Prostate gland (tissue), 2 donors: ENCODE results near the gene CDKN2A. TPM values are rescaled to one million over a fixed set of nuclear protein-coding genes. Genes with fewer than 3 reads are reported as not detected.

Source experiments
- DNase-seq: peaks from one replicate; pipeline ENCODE4 v3.0.0-alpha.2; 2019; ENCODE audit warnings: low spot score
- H3K27ac ChIP-seq, 2 donors: fragments of 200-600 bp; sonication (generic); 2 replicates each; pipeline ENCODE4 v1.5.1; 2017 to 2019
- H3K27me3 ChIP-seq: fragments of 200-600 bp; sonication (generic); replicated peaks from 2 replicates; pipeline ENCODE4 v1.5.1; 2019; ENCODE audit not compliant: insufficient read depth
- H3K36me3 ChIP-seq, 2 donors: fragments of 200-600 bp; sonication (generic); 1 replicate in 1 of 2; 2 replicates in 1 of 2; pipeline versions ENCODE4 v1.5.1 to v1.8.1; 2017 to 2019
- H3K4me1 ChIP-seq: fragments of 200-600 bp; sonication (generic); replicated peaks from 2 replicates; pipeline ENCODE4 v1.5.1; 2019
- H3K4me3 ChIP-seq, 2 donors: fragments of 200-600 bp; sonication (generic); 2 replicates each; pipeline ENCODE4 v1.5.1; 2017 to 2019
- H3K9me3 ChIP-seq: fragments of 200-600 bp; sonication (generic); 2 replicates; pipeline ENCODE4 v1.5.1; 2017
- CTCF ChIP-seq, 4 experiments: fragments of 200-600 bp in 2 of 4; fragments of 450-650 bp in 2 of 4; sonication (generic) in 2 of 4; IDR thresholded peaks; 1 replicate in 3 of 4; 2 replicates in 1 of 4; pipeline ENCODE4 v1.5.1; 2016 to 2019; ENCODE audit warnings: antibody characterized with exemption in 4 of 4, mild to moderate bottlenecking in 2 of 4, moderate library complexity in 2 of 4
- POLR2A ChIP-seq: fragments of 450-650 bp; IDR thresholded peaks from one replicate; pipeline ENCODE4 v1.6.1; 2016; ENCODE audit warnings: antibody characterized with exemption, mild to moderate bottlenecking
- POLR2AphosphoS5 ChIP-seq: sonication (generic); formaldehyde crosslinking; IDR thresholded peaks from one replicate; pipeline ENCODE4 v1.6.1; 2017; ENCODE audit warnings: antibody characterized with exemption
- WGBS: methylation state at CpG from one replicate; pipeline ENCODE4 v1.1.5; 2018; 5-methylcytosine and 5-hydroxymethylcytosine counted together
- intact Hi-C: fragments of 100-400 bp; cut with DNase I; formaldehyde crosslinking; loops from one replicate; pipeline ENCODE4 v1.14.2; 2022
- total RNA-seq, 2 donors: library from RNA; depleted of rRNA; stranded (reverse); fragments of >200 nt; gene quantifications; one replicate each; pipeline ENCODE4 v1.1.0, GENCODE V29; 2016

Gene CDKN2A
- total RNA-seq, 2 donors from 2014 or later, result 0.55 to 4.5 TPM

GRCh38 chr9:21996438-21996837 lies 2.2 kb upstream of the CDKN2A start:
- intact Hi-C loops, result no loop called here
- H3K4me1 ChIP-seq, result no peaks in the 10 kb centered on the region
- no peak for DNase-seq
- TF ChIP-seq POLR2AphosphoS5 (no peak), POLR2A (no peak)
- H3K4me3 ChIP-seq, result no peak overlapping the region
- no peaks in the 10 kb centered on the region for H3K9me3 ChIP-seq
- 72% methylated on average over 9 of the region's 9 CpGs for WGBS
- H3K27me3 ChIP-seq, result no peaks in the 10 kb centered on the region
- no peaks in the 10 kb centered on the region for H3K36me3 ChIP-seq
- no peak overlapping the region for H3K27ac ChIP-seq

DNA sequence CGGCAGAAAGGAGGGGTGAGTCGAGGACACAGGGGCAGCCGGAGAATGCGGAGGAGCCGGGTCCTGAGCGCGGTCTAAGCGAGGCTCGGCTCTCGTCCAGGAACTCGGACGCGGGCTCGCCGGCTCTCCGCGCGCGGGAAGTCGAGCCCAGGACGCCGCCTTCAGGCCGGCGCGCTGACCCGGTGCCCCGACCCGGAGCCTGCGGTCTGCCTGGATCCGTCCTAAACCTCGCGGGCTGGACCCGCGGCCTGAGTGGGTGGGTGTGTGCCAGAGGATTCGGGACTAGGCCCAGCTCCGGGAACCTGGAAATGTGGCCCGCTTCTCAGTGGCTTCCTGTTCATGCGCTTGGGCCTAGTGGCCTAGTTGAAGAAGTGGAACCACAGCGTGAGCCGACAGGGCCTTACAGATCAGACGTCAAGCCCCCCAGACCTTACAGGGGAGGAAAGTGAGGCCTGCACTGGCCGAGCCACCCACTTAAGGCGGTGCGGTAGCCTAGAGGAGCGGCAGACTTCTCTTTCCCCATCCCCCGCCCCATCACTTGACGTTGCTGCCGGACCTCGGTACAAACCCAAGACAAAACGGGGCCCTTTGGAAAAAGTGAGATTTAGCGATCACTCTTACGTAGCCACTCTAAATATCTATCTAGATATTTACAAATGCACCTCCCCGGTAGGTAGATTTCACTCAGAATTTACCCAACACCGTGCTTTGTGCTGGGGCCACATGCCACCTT lies 1.6 kb upstream of the CDKN2A start:
- no peaks in the 10 kb centered on the region for H3K27me3 ChIP-seq
- H3K27ac ChIP-seq, result peak overlapping the region; percentile 2 to 64
- WGBS, result 23% methylated on average over 50 of the region's 54 CpGs
- H3K4me1 ChIP-seq, result no peaks in the 10 kb centered on the region
- no peak for DNase-seq
- intact Hi-C loops, result no loop called here
- no peaks in the 10 kb centered on the region for H3K36me3 ChIP-seq
- TF ChIP-seq POLR2A (no peak), CTCF (IDR thresholded peaks at IDR 0.05) (peak in 2 of 4 experiments; percentile 18 to 29), POLR2AphosphoS5 (no peak)
- H3K9me3 ChIP-seq, result no peaks in the 10 kb centered on the region
- peak overlapping the region; percentile 59 to 66 for H3K4me3 ChIP-seq

DNA sequence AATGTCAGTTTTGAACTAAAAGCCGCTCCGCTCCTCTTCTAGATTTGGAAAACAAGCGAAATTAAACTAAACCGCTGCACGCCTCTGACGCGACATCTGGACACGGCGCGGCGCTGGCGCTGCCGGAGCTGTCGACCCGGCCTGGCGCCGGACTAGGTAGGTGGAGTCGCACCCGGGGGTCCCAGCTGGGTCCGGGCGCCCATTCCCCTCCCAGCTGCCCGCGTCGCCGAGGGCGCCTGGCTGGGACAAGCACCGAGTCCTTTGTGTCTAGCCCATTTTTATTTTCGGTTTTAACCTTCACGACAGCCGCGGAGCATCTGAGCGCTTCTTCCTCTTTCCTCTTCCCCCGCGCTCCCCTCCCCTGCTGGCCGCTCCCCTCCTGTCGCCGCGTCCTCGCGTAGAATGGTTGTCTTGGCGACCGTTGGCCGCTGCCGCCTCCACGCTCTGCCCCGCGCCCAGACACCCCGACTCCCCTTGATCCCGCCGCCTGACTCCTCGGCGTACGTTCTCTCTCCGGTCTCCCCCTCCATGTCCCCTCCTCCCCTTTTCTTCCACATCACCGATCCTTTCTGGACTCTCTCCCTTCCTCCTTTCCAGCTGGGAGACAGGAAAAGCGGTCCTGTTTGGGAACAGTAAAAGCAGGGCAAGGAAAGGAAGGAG lies 944 bp upstream of the CDKN2A start:
- peak; percentile 38 for DNase-seq
- no peaks in the 10 kb centered on the region for H3K27me3 ChIP-seq

DNA sequence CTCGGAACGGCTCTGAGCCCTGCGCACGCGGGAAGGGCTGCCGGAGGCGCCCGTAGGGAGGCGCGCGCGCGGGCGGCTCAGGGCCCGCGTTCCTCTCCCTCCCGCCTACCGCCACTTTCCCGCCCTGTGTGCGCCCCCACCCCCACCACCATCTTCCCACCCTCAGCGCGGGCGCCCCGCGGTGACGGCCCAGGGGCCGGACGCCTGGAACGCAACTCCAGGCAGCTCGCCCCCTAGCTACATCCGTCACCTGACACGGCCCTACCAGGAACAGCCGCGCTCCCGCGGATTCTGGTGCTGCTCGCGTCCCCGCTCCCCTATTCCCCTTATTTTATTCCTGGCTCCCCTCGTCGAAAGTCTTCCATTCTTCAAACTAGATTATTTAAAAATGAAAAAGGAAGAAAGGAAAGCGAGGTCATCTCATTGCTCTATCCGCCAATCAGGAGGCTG lies 389 bp upstream of the CDKN2A start, which contains the start of gene CDKN2B-AS1:
Gene CDKN2B-AS1 (plus strand): TSS at position 236 of the 450 bp plus-strand sequence.
- no peaks in the 10 kb centered on the region for H3K4me1 ChIP-seq
- intact Hi-C loops, result no loop called here

More for the DNA sequence above, 944 bp upstream of the CDKN2A start:
- peak in 1 of 4 experiments; percentile 14 for TF ChIP-seq CTCF (IDR thresholded peaks at IDR 0.05)
- no peak for TF ChIP-seq POLR2A
- no peaks in the 10 kb centered on the region for H3K4me1 ChIP-seq
- whole genome bisulfite sequencing, result under 1% methylated on average over 56 of the region's 56 CpGs
- peak overlapping the region; percentile 59 to 66 for H3K4me3 ChIP-seq
- no peaks in the 10 kb centered on the region for H3K36me3 ChIP-seq
- intact Hi-C loops, result no loop called here
- H3K27ac ChIP-seq, result peak overlapping the region; percentile 64 to 75
- no peaks in the 10 kb centered on the region for H3K9me3 ChIP-seq

More for the DNA sequence above, 389 bp upstream of the CDKN2A start, which contains the start of gene CDKN2B-AS1:
- H3K27ac ChIP-seq, result peak within 1 kb of the TSS; percentile 64 to 75
- peaks cover 3% of the 10 kb centered on the region for H3K27me3 ChIP-seq
- under 1% methylated on average over 16 of the region's 43 CpGs for WGBS
- no peak for DNase-seq
- H3K9me3 ChIP-seq, result no peaks in the 10 kb centered on the region
- H3K4me3 ChIP-seq, result peak within 1 kb of the TSS; percentile 59 to 66
- no peak for TF ChIP-seq POLR2AphosphoS5
- no peak for TF ChIP-seq CTCF (IDR thresholded peaks at IDR 0.05)
- TF ChIP-seq POLR2A, result no peak
- no peaks in the 10 kb centered on the region for H3K36me3 ChIP-seq
